ENCODE data around the gene GSTP1.
"Not testable (repeated sequence)": the region's sequence is repeated elsewhere in the genome, so short reads cannot be mapped to it uniquely, and the experiment has no call there.

The GSTP1 gene

GRCh38 chr11:67588136-67588503, 4.5 kb downstream of the GSTP1 start:
- no peak overlapping the region for H3K27ac ChIP-seq
- TF ChIP-seq CTCF (IDR thresholded peaks at IDR 0.05), result no peak
- no peak overlapping the region for H3K4me3 ChIP-seq
- DNase-seq (ENCODE audit: low spot score), result no peak

- H3K27ac ChIP-seq; DNase-seq (ENCODE audit: low spot score): not testable (repeated sequence)
Measured at GRCh38 chr11:67588899-67589415, 5.3 kb downstream of the GSTP1 start.

GRCh38 chr11:67592880-67593564, 9.4 kb downstream of the GSTP1 start:
- no peak overlapping the region for H3K4me3 ChIP-seq
- DNase-seq (ENCODE audit: low spot score), result no peak
- no peak for TF ChIP-seq CTCF (IDR thresholded peaks at IDR 0.05)
- peak overlapping the region; percentile 41 to 86 for H3K27ac ChIP-seq

More at GRCh38 chr11:67588899-67589415, 5.3 kb downstream of the GSTP1 start:
- H3K4me3 ChIP-seq, result not testable (repeated sequence)

GRCh38 chr11:67593565-67593905, 9.9 kb downstream of the GSTP1 start:
- H3K27ac ChIP-seq, result peak overlapping the region; percentile 41 to 86

GRCh38 chr11:67594480-67594879, 10.9 kb downstream of the GSTP1 start:
- TF ChIP-seq CTCF (IDR thresholded peaks at IDR 0.05), result no peak

More at GRCh38 chr11:67593565-67593905, 9.9 kb downstream of the GSTP1 start:
- DNase-seq (ENCODE audit: low spot score), result no peak
- TF ChIP-seq CTCF (IDR thresholded peaks at IDR 0.05), result no peak
- no peak overlapping the region for H3K4me3 ChIP-seq

GRCh38 chr11:67596753-67597300, 13.2 kb downstream of the GSTP1 start:
- Histone ChIP-seq H3K4me3 (no peak overlapping the region), H3K27ac (no peak overlapping the region)
- DNase-seq (ENCODE audit: low spot score), result no peak
- no peak for TF ChIP-seq CTCF (IDR thresholded peaks at IDR 0.05)

More at GRCh38 chr11:67594480-67594879, 10.9 kb downstream of the GSTP1 start:
- Histone ChIP-seq H3K4me3 (no peak overlapping the region), H3K27ac (peak overlapping the region; percentile 41 to 65)
- no peak for DNase-seq (ENCODE audit: low spot score)

GRCh38 chr11:67597458-67597857, 13.8 kb downstream of the GSTP1 start:
- DNase-seq (ENCODE audit: low spot score); H3K27ac ChIP-seq; H3K4me3 ChIP-seq: not testable (repeated sequence)

- not testable (repeated sequence) for DNase-seq (ENCODE audit: low spot score); H3K27ac ChIP-seq
Measured at GRCh38 chr11:67597963-67598362, 14.4 kb downstream of the GSTP1 start.

More at GRCh38 chr11:67597963-67598362, 14.4 kb downstream of the GSTP1 start:
- H3K4me3 ChIP-seq, result not testable (repeated sequence)

Measured in coronary artery (tissue), 2 donors.